ENCODE results near the gene TMEM232. TPM values are rescaled to one million over a fixed set of nuclear protein-coding genes. Genes with fewer than 3 reads are reported as not detected.

The TMEM232 gene
- total and polyA plus RNA-seq, 2 of the 4 experiments (the other 2 are of a cell fraction), result 0.17 to 0.36 TPM

GRCh38 chr5:110547495-110547894, 179.0 kb downstream of the TMEM232 start:
- no peak overlapping the region for H2BK20ac ChIP-seq (ENCODE audit: low read depth, low read length)
- no TSS peak for BruUV-seq (replicated peaks)
- no peak overlapping the region for H4K8ac ChIP-seq (ENCODE audit: low read depth in 2 of 2, low read length in 2 of 2)
- H3K9ac ChIP-seq (ENCODE audit: low read depth, low read length), result no peak overlapping the region
- no peaks in the 10 kb centered on the region for H3K4me1 ChIP-seq (ENCODE audit: control insufficient read depth, insufficient read depth, low read length)
- no peak overlapping the region for H3K4ac ChIP-seq (ENCODE audit: low read depth, low read length)
- H2AFZ ChIP-seq (replicated peaks; ENCODE audit: low read length, poor library complexity), result no peak overlapping the region
- no peak overlapping the region for H3K14ac ChIP-seq (replicated peaks; ENCODE audit: low read depth, low read length)
- no CpG with 5 or more reads among the region's 4 CpGs for WGBS, 2 experiments (ENCODE audit: extremely low coverage in 2 of 2, insufficient read length in 1 of 2)
- H3K27me3 ChIP-seq (ENCODE audit: control insufficient read depth, insufficient read depth, low read length), result no peaks in the 10 kb centered on the region
- no peak overlapping the region for H3K4me3 ChIP-seq (ENCODE audit: insufficient read depth, low read depth, low read length)
- H3K4me2 ChIP-seq (ENCODE audit: low read depth, low read length), result no peak overlapping the region
- H2BK120ac ChIP-seq (ENCODE audit: low read depth, low read length), result no peak overlapping the region
- H3K9me3 ChIP-seq (ENCODE audit: control insufficient read depth, insufficient read depth, low read length), result no peaks in the 10 kb centered on the region
- POLR2A ChIA-PET (ENCODE audit: unreplicated experiment), result no interaction called here
- H3K18ac ChIP-seq (ENCODE audit: low read depth, low read length), result no peak overlapping the region
- no peak overlapping the region for H3K27ac ChIP-seq (ENCODE audit: insufficient read depth, low read length)
- no peak overlapping the region for H4K5ac ChIP-seq (ENCODE audit: low read depth, low read length)
- H4K91ac ChIP-seq (ENCODE audit: insufficient read depth, low read depth, low read length), result no peak overlapping the region
- H3K56ac ChIP-seq (ENCODE audit: extremely low read depth, insufficient read depth, low read length), result no peak overlapping the region
- ATAC-seq (ENCODE audit: low read depth) (no peak), DNase-seq (no peak)
- no peak overlapping the region for H2AK5ac ChIP-seq (ENCODE audit: low read depth, low read length)
- no peak overlapping the region for H2AK9ac ChIP-seq (replicated peaks; ENCODE audit: low read depth, low read length, poor library complexity)
- intact Hi-C loops (cut with micrococcal nuclease), result no loop called here
- H3K23ac ChIP-seq (ENCODE audit: low read depth, low read length), result no peak overlapping the region
- no peak overlapping the region for H2BK5ac ChIP-seq (ENCODE audit: low read depth, low read length, poor library complexity, severe bottlenecking)
- no peaks in the 10 kb centered on the region for H3K79me1 ChIP-seq (ENCODE audit: low read depth in 1 of 2, low read length in 2 of 2)
- no peaks in the 10 kb centered on the region for H4K20me1 ChIP-seq (ENCODE audit: insufficient read depth, low read length)
- dilution Hi-C loops (cut with HindIII; ENCODE audit: low sequenced_read_pairs, unreplicated experiment), result no loop called here
- in situ Hi-C loops (cut with MboI; ENCODE audit: low sequenced_read_pairs), result no loop called here
- H3K9me1 ChIP-seq (ENCODE audit: insufficient read depth, low read length), result no peaks in the 10 kb centered on the region
- TF ChIP-seq BHLHE40 (IDR thresholded peaks at IDR 0.05; ENCODE audit: low read depth, low read length), result no peak
- TF ChIP-seq MXI1 (IDR thresholded peaks at IDR 0.05; ENCODE audit: borderline replicate concordance, low read depth, low read length), result no peak
- no peak for TF ChIP-seq MAFK (IDR thresholded peaks at IDR 0.05; ENCODE audit: low read depth, low read length)
- TF ChIP-seq ELK1 (IDR thresholded peaks at IDR 0.05; ENCODE audit: borderline replicate concordance, low read depth, low read length), result no peak
- TF ChIP-seq MAZ (IDR thresholded peaks at IDR 0.05; ENCODE audit: borderline replicate concordance, low read depth, low read length), result no peak
- no peak for TF ChIP-seq RAD21 (IDR thresholded peaks at IDR 0.05; ENCODE audit: low read length)
- TF ChIP-seq NFE2L2 (IDR thresholded peaks at IDR 0.05; ENCODE audit: low read depth, low read length), result no peak
- no peak for TF ChIP-seq FOS (IDR thresholded peaks at IDR 0.05; ENCODE audit: low read depth, low read length)
- no peak for TF ChIP-seq RFX5 (IDR thresholded peaks at IDR 0.05; ENCODE audit: low read depth, low read length)
- no peak for TF ChIP-seq CEBPB (IDR thresholded peaks at IDR 0.05; ENCODE audit: low read depth, low read length)
- no peak for TF ChIP-seq RCOR1 (IDR thresholded peaks at IDR 0.05; ENCODE audit: insufficient replicate concordance, low read length)
- no peak for TF ChIP-seq POLR2A (IDR thresholded peaks at IDR 0.05; ENCODE audit: low read depth, low read length)
- TF ChIP-seq CHD1 (IDR thresholded peaks at IDR 0.05; ENCODE audit: low read depth, low read length), result no peak
- TF ChIP-seq CTCF (conservative IDR thresholded peaks at IDR 0.05; ENCODE audit: low read depth, low read length), result no peak
- TF ChIP-seq USF2 (IDR thresholded peaks at IDR 0.05; ENCODE audit: low read depth, low read length), result no peak
- H2BK15ac ChIP-seq (ENCODE audit: low read depth, low read length), result no peak overlapping the region
- no peaks in the 10 kb centered on the region for H3K36me3 ChIP-seq (ENCODE audit: control insufficient read depth, insufficient read depth, low read length)
- CTCF ChIA-PET, result interaction anchor here (0.6 kb wide), 1 partner anchor 47 kb away, joined by 3 read pairs; no protein-coding TSS in a partner anchor
